HG02798 (cell line): Measurements from ENCODE around the gene ANKS1A.

Experiments
- ATAC-seq: cut with Tn5 transposase; IDR thresholded peaks from one replicate; pipeline ENCODE4 v1.9.1; 2021; ENCODE audit warnings: mild to moderate bottlenecking; ENCODE audit not compliant: unreplicated experiment, poor library complexity

Gene ANKS1A

GRCh38 chr6:35078226-35078850 lies 189.3 kb downstream of the ANKS1A start:
- ATAC-seq: no peak

GRCh38 chr6:35078896-35079295 lies 189.8 kb downstream of the ANKS1A start:
- no peak for ATAC-seq

- no peak for ATAC-seq
Observed at GRCh38 chr6:35079311-35080000, 190.4 kb downstream of the ANKS1A start.

- ATAC-seq: no peak
Observed at GRCh38 chr6:35080016-35080680, 191.1 kb downstream of the ANKS1A start.

- ATAC-seq: no peak
Observed at GRCh38 chr6:35080821-35081425, 191.9 kb downstream of the ANKS1A start.

- no peak for ATAC-seq
Observed at GRCh38 chr6:35081426-35081851, 192.4 kb downstream of the ANKS1A start.

GRCh38 chr6:35082046-35082732 lies 193.1 kb downstream of the ANKS1A start:
- ATAC-seq: no peak

- no peak for ATAC-seq
Observed at GRCh38 chr6:35082733-35083403, 193.8 kb downstream of the ANKS1A start.

GRCh38 chr6:35083507-35083906 lies 194.5 kb downstream of the ANKS1A start:
- ATAC-seq: no peak

- ATAC-seq: no peak
Observed at GRCh38 chr6:35084041-35084491, 195.0 kb downstream of the ANKS1A start.

GRCh38 chr6:35084511-35085203 lies 195.6 kb downstream of the ANKS1A start:
- no peak for ATAC-seq

GRCh38 chr6:35085359-35086281 lies 196.6 kb downstream of the ANKS1A start:
- no peak for ATAC-seq

- ATAC-seq: no peak
Observed at GRCh38 chr6:35086282-35086632, 197.2 kb downstream of the ANKS1A start.

- no peak for ATAC-seq
Observed at GRCh38 chr6:35086636-35087360, 197.7 kb downstream of the ANKS1A start.

GRCh38 chr6:35087361-35088280 lies 198.6 kb downstream of the ANKS1A start:
- ATAC-seq: no peak

GRCh38 chr6:35088281-35089215 lies 199.5 kb downstream of the ANKS1A start:
- ATAC-seq: no peak
